Hepatocyte (in vitro differentiated cells): Measurements from ENCODE around the gene ZNF146. TPM values are rescaled to one million over a fixed set of nuclear protein-coding genes. Genes with fewer than 3 reads are reported as not detected.

Source experiments
- DNase-seq: peaks from one replicate; pipeline ENCODE4 v3.0.0-alpha.2; 2016; ENCODE audit warnings: low spot score
- H2AFZ ChIP-seq: fragments of 200-600 bp; sonication (generic); 2 replicates; pipeline ENCODE4 v1.6.0; 2016; ENCODE audit warnings: antibody characterized with exemption, mild to moderate bottlenecking
- H3K27ac ChIP-seq: fragments of 200-600 bp; sonication (generic); 2 replicates; pipeline ENCODE4 v1.5.1; 2016; ENCODE audit warnings: mild to moderate bottlenecking
- H3K27me3 ChIP-seq: fragments of 200-600 bp; sonication (generic); 2 replicates; pipeline ENCODE4 v1.6.1; 2016
- H3K36me3 ChIP-seq: fragments of 200-600 bp; sonication (generic); replicated peaks from 2 replicates; pipeline ENCODE4 v1.5.1; 2016; ENCODE audit warnings: low read depth; ENCODE audit not compliant: insufficient read depth
- H3K4me1 ChIP-seq: fragments of 200-600 bp; sonication (generic); 2 replicates; pipeline ENCODE4 v1.5.1; 2016; ENCODE audit warnings: mild to moderate bottlenecking, moderate library complexity; ENCODE audit not compliant: insufficient read depth
- H3K4me2 ChIP-seq: fragments of 200-600 bp; sonication (generic); 2 replicates; pipeline ENCODE4 v1.6.0; 2016
- H3K4me3 ChIP-seq: fragments of 200-600 bp; sonication (generic); 2 replicates; pipeline ENCODE4 v1.5.1; 2016; ENCODE audit warnings: mild to moderate bottlenecking
- H3K79me2 ChIP-seq: fragments of 200-600 bp; sonication (generic); 2 replicates; pipeline ENCODE4 v1.6.0; 2017; ENCODE audit warnings: mild to moderate bottlenecking
- H3K9me2 ChIP-seq: fragments of 200-600 bp; sonication (generic); replicated peaks from 2 replicates; pipeline ENCODE4 v1.6.0; 2017; ENCODE audit warnings: mild to moderate bottlenecking; ENCODE audit not compliant: insufficient read depth
- H3K9me3 ChIP-seq: fragments of 200-600 bp; sonication (generic); 2 replicates; pipeline ENCODE4 v1.5.1; 2016; ENCODE audit warnings: low read depth, mild to moderate bottlenecking
- H4K20me1 ChIP-seq: fragments of 200-600 bp; sonication (generic); 2 replicates; pipeline ENCODE4 v1.6.0; 2016; ENCODE audit warnings: mild to moderate bottlenecking; ENCODE audit not compliant: insufficient read depth, poor library complexity, severe bottlenecking
- EZH2 ChIP-seq: fragments of 200-600 bp; sonication (generic); IDR thresholded peaks from 2 replicates; pipeline ENCODE4 v1.6.1; 2016; ENCODE audit warnings: antibody characterized with exemption, mild to moderate bottlenecking, borderline replicate concordance
- EZH2phosphoT487 ChIP-seq: fragments of 200-600 bp; sonication (generic); IDR thresholded peaks from one replicate; pipeline ENCODE4 v1.6.1; 2018; ENCODE audit warnings: antibody characterized with exemption, mild to moderate bottlenecking, low read depth, moderate library complexity; ENCODE audit not compliant: unreplicated experiment, severe bottlenecking
- WGBS: methylation state at CpG from one replicate; pipeline ENCODE4 v1.1.6; 2016; ENCODE audit warnings: low lambda C conversion rate; ENCODE audit errors: missing lambda C conversion rate; 5-methylcytosine and 5-hydroxymethylcytosine counted together
- polyA plus RNA-seq: library from polyadenylated mRNA; unstranded; fragments of >200 nt; fragmentation: Nextera tagmentation; extraction: Ambion mirVana; gene quantifications from 2 replicates; pipeline ENCODE4 v1.2.1, GENCODE V29; 2016
- total RNA-seq: library from RNA; depleted of rRNA; stranded (reverse); fragments of >200 nt; gene quantifications from 2 replicates; pipeline ENCODE4 v1.2.3, GENCODE V29; 2014
- TF ChIP-seq, protein P1 (sequence below): fragments of 200-600 bp; sonication (generic); IDR thresholded peaks from 2 replicates; pipeline ENCODE4 v1.5.1; 2016; ENCODE audit warnings: antibody characterized with exemption, mild to moderate bottlenecking; ENCODE audit not compliant: poor library complexity

ZNF146 gene
- total and polyA plus RNA-seq, 2 experiments from 2014 or later: 46.4 to 106 TPM

DNA sequence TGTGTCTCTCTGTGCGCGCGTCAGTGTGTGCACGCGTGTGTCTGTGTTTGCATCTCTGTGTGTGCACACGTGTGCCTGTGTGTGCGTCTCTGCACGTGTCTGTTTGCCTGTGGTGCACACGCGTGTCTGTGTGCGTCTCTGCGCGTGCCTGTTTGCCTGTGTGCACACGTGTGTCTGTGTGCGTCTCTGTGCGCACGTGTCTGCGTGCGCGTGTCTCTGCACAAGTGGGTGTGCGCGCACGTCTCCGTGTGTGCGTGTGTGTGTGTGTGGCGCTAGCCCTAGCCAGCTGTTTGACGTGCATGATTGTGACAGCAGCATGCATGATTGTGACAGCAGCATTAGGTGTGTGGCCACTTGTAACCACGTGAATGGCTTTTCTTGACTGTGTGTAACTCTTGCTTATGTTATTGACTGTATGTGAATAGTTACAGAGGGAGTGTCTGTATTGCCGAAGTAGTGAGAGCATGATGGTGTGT is 31.1 kb downstream of the ZNF146 start:
- H3K36me3 ChIP-seq: no peaks in the 10 kb centered on the region
- H3K9me3 ChIP-seq: no peaks in the 10 kb centered on the region
- no peak for TF ChIP-seq EZH2
- TF ChIP-seq, protein P1, sequence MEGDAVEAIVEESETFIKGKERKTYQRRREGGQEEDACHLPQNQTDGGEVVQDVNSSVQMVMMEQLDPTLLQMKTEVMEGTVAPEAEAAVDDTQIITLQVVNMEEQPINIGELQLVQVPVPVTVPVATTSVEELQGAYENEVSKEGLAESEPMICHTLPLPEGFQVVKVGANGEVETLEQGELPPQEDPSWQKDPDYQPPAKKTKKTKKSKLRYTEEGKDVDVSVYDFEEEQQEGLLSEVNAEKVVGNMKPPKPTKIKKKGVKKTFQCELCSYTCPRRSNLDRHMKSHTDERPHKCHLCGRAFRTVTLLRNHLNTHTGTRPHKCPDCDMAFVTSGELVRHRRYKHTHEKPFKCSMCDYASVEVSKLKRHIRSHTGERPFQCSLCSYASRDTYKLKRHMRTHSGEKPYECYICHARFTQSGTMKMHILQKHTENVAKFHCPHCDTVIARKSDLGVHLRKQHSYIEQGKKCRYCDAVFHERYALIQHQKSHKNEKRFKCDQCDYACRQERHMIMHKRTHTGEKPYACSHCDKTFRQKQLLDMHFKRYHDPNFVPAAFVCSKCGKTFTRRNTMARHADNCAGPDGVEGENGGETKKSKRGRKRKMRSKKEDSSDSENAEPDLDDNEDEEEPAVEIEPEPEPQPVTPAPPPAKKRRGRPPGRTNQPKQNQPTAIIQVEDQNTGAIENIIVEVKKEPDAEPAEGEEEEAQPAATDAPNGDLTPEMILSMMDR: no peak
- no peak for TF ChIP-seq EZH2phosphoT487
- H3K9me2 ChIP-seq: no peaks in the 10 kb centered on the region
- H3K27me3 ChIP-seq: peaks cover 7% of the 10 kb centered on the region
- H3K27ac ChIP-seq: no peak overlapping the region
- WGBS: 86% methylated on average over 29 of the region's 29 CpGs
- H3K4me2 ChIP-seq: peak overlapping the region; percentile 73
- no peaks in the 10 kb centered on the region for H4K20me1 ChIP-seq
- H3K4me3 ChIP-seq: no peak overlapping the region
- no peak for DNase-seq
- H2AFZ ChIP-seq: no peak overlapping the region
- no peaks in the 10 kb centered on the region for H3K4me1 ChIP-seq
- no peaks in the 10 kb centered on the region for H3K79me2 ChIP-seq

DNA sequence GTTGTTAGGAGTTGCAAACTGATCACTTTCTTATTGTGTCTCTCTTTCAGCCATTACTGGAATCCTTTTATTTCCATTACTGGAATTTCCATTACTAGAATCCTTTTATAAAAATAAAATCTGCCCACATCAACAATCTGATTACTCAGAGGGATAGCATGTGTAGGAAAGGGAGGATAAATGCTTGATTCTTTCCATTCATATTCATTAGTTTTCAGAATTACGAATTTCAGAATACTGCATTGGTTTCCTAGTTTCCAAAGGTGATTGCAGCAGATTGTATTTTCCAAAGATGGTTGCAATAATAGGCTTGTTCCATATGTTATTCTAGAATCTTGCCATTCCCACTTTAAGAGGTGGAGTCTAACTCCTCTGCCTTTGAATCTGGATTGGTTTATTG is 37.1 kb downstream of the ZNF146 start:
- no peak overlapping the region for H3K4me2 ChIP-seq
- H3K79me2 ChIP-seq: no peaks in the 10 kb centered on the region
- H2AFZ ChIP-seq: no peak overlapping the region
- no peaks in the 10 kb centered on the region for H3K4me1 ChIP-seq
- TF ChIP-seq, protein P1: no peak
- TF ChIP-seq EZH2phosphoT487: no peak
- no peak for TF ChIP-seq EZH2
- H3K9me2 ChIP-seq: no peaks in the 10 kb centered on the region
- H3K27ac ChIP-seq: no peak overlapping the region
- H3K27me3 ChIP-seq: no peaks in the 10 kb centered on the region
- H3K9me3 ChIP-seq: no peaks in the 10 kb centered on the region
- no peak overlapping the region for H3K4me3 ChIP-seq
- DNase-seq: no peak
- no peaks in the 10 kb centered on the region for H3K36me3 ChIP-seq
- no peaks in the 10 kb centered on the region for H4K20me1 ChIP-seq
- 73% methylated on average over 1 of the region's 1 CpG for WGBS

DNA sequence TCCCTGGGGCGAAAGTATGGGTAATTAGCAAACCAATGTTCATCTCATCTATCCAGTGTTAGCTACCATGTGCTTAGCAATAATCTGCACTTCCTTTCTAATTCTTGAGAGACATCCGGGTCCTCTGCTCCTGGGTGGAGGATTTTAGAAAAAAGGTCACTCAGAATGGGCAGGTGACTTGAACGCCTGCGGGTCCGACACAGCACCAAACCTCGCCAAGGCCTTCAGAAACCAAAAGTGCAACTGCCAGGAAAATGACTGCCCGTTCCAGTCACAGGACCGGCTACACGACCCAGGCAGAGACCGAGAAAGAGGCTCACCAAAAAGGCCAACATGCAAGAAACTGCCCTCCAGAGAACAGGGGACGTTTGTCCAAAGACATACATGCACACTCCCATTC is 39.9 kb downstream of the ZNF146 start:
- H3K9me2 ChIP-seq: no peaks in the 10 kb centered on the region
- no peaks in the 10 kb centered on the region for H3K27me3 ChIP-seq
- H4K20me1 ChIP-seq: no peaks in the 10 kb centered on the region
- H3K27ac ChIP-seq: no peak overlapping the region
- H3K79me2 ChIP-seq: no peaks in the 10 kb centered on the region
- no peaks in the 10 kb centered on the region for H3K36me3 ChIP-seq
- no peak overlapping the region for H3K4me2 ChIP-seq
- no peaks in the 10 kb centered on the region for H3K9me3 ChIP-seq
- H3K4me3 ChIP-seq: no peak overlapping the region
- H3K4me1 ChIP-seq: no peaks in the 10 kb centered on the region
- TF ChIP-seq, protein P1: no peak
- TF ChIP-seq EZH2phosphoT487 (no peak), EZH2 (no peak)
- no peak overlapping the region for H2AFZ ChIP-seq
- WGBS: 88% methylated on average over 11 of the region's 11 CpGs
- no peak for DNase-seq

DNA sequence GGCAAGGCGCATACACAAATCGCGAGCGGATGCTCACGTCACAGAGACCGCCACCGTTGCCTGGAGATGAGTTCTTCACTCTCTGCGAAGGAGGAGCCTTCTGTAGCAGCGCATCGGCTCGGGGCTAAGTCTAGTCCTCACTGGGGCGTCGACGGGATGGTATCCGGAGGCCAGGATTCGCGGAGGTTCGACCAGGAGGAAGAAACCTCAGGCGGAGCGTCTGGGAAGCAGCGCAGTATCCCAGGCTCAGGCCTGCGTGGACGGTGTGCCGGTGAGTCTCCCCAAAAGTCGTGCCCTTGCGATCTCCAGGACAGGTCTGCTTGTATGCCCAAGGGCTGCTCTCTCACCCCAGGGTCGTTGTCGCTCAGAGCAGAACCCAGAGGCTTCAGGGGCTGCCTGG is 40.4 kb downstream of the ZNF146 start:
- Histone ChIP-seq H3K27me3 (no peaks in the 10 kb centered on the region), H2AFZ (no peak overlapping the region), H3K4me1 (no peaks in the 10 kb centered on the region), H3K9me2 (no peaks in the 10 kb centered on the region), H3K27ac (no peak overlapping the region), H3K4me3 (no peak overlapping the region), H3K9me3 (no peaks in the 10 kb centered on the region), H3K36me3 (no peaks in the 10 kb centered on the region), H3K79me2 (no peaks in the 10 kb centered on the region), H3K4me2 (no peak overlapping the region), H4K20me1 (no peaks in the 10 kb centered on the region)
- 96% methylated on average over 28 of the region's 28 CpGs for WGBS
- no peak for DNase-seq
- TF ChIP-seq, protein P1: no peak
- no peak for TF ChIP-seq EZH2phosphoT487
- TF ChIP-seq EZH2: no peak
